Liver (tissue), 3 donors: ENCODE results near the gene ARHGAP23.

ENCODE experiments used
- EGR1 ChIP-seq, 2 donors: IDR thresholded peaks; 2 replicates each; pipeline ENCODE4 v1.6.1; 2016 to 2018; ENCODE audit warnings: antibody characterized with exemption in 2 of 2, low read depth in 2 of 2
- TF ChIP-seq, protein P1 (sequence below): fragments of 150-350 bp; IDR thresholded peaks from 2 replicates; pipeline ENCODE4 v1.5.1; 2017; ENCODE audit warnings: improper control_type of control experiment, low read depth, low read length; ENCODE audit not compliant: missing input control
- TF ChIP-seq, protein P2 (sequence below): IDR thresholded peaks from 2 replicates; pipeline ENCODE4 v1.6.1; 2016; ENCODE audit warnings: antibody characterized with exemption, mild to moderate bottlenecking
- donor health status: healthy.
- donor health status: healthy.

DNA sequence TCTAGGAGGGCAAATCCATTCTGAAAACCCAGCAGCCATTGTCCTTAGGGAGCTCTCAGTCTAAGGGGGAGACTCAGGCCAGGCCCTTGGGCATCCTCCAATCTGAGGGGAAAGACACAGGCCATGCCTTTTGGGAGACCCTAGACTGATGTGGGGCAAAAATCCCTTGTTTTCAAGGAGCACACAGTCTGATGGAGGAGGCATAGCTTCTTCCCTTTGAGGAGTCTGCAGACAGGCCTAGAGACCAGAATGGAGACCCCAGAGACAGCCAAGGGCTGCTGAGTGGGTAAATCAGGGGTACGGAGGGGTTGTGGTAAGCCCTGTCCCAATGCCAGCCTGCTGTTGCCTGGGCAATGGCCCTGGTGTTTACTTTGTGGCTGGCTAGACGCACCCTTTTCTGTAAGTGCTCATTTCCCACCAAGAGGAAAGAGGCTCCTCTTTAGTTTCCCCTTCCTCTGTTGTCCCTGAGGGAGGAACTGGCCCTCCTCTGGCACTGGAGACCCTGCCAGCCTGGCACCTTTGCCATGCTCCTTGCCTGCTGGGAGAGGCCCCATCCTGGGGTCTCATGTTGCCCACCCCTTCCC is 19.3 kb downstream of the ARHGAP23 start:
- TF ChIP-seq, protein P1, sequence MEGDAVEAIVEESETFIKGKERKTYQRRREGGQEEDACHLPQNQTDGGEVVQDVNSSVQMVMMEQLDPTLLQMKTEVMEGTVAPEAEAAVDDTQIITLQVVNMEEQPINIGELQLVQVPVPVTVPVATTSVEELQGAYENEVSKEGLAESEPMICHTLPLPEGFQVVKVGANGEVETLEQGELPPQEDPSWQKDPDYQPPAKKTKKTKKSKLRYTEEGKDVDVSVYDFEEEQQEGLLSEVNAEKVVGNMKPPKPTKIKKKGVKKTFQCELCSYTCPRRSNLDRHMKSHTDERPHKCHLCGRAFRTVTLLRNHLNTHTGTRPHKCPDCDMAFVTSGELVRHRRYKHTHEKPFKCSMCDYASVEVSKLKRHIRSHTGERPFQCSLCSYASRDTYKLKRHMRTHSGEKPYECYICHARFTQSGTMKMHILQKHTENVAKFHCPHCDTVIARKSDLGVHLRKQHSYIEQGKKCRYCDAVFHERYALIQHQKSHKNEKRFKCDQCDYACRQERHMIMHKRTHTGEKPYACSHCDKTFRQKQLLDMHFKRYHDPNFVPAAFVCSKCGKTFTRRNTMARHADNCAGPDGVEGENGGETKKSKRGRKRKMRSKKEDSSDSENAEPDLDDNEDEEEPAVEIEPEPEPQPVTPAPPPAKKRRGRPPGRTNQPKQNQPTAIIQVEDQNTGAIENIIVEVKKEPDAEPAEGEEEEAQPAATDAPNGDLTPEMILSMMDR, result no peak
- TF ChIP-seq, protein P2, sequence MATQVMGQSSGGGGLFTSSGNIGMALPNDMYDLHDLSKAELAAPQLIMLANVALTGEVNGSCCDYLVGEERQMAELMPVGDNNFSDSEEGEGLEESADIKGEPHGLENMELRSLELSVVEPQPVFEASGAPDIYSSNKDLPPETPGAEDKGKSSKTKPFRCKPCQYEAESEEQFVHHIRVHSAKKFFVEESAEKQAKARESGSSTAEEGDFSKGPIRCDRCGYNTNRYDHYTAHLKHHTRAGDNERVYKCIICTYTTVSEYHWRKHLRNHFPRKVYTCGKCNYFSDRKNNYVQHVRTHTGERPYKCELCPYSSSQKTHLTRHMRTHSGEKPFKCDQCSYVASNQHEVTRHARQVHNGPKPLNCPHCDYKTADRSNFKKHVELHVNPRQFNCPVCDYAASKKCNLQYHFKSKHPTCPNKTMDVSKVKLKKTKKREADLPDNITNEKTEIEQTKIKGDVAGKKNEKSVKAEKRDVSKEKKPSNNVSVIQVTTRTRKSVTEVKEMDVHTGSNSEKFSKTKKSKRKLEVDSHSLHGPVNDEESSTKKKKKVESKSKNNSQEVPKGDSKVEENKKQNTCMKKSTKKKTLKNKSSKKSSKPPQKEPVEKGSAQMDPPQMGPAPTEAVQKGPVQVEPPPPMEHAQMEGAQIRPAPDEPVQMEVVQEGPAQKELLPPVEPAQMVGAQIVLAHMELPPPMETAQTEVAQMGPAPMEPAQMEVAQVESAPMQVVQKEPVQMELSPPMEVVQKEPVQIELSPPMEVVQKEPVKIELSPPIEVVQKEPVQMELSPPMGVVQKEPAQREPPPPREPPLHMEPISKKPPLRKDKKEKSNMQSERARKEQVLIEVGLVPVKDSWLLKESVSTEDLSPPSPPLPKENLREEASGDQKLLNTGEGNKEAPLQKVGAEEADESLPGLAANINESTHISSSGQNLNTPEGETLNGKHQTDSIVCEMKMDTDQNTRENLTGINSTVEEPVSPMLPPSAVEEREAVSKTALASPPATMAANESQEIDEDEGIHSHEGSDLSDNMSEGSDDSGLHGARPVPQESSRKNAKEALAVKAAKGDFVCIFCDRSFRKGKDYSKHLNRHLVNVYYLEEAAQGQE, result no peak
- TF ChIP-seq EGR1 (IDR thresholded peaks at IDR 0.05; ENCODE audit: low read depth in 2 of 2), result no peak
